Breast epithelium (tissue), 3 donors: ENCODE data around the gene GNB1.

Experiments used
- CTCF ChIP-seq, 3 donors: fragments of 450-650 bp; IDR thresholded peaks; one replicate each; pipeline ENCODE4 v1.5.1; 2016 to 2017; ENCODE audit warnings: antibody characterized with exemption in 3 of 3, mild to moderate bottlenecking in 3 of 3, moderate library complexity in 3 of 3
- POLR2AphosphoS5 ChIP-seq, 3 donors: sonication (generic); formaldehyde crosslinking; IDR thresholded peaks; one replicate each; pipeline ENCODE4 v1.6.1; 2017; ENCODE audit warnings: antibody characterized with exemption in 3 of 3

- TF ChIP-seq POLR2AphosphoS5 (IDR thresholded peaks at IDR 0.05) (no peak), CTCF (IDR thresholded peaks at IDR 0.05) (no peak)
Observed at GRCh38 chr1:1894354-1895059, 3.6 kb upstream of the GNB1 start.
